GM18951 (cell line): ENCODE results near the gene FAS.
A peak's percentile ranks its signal among the peaks of the same experiment; 100 is the strongest.

Experiments
- POLR2A ChIP-seq: IDR thresholded peaks from 4 replicates; pipeline ENCODE4 v1.6.1; 2011; ENCODE audit warnings: mild to moderate bottlenecking; ENCODE audit not compliant: insufficient read length, insufficient read depth; ENCODE audit errors: extremely low read depth
- in situ Hi-C: fragments of 300-500 bp; cut with MboI; formaldehyde crosslinking; loops from one replicate; pipeline ENCODE4 v1.12.0; 2022; ENCODE audit warnings: low sequenced_read_pairs, mixed read lengths, inconsistent platforms; ENCODE audit not compliant: unreplicated experiment

FAS gene

DNA sequence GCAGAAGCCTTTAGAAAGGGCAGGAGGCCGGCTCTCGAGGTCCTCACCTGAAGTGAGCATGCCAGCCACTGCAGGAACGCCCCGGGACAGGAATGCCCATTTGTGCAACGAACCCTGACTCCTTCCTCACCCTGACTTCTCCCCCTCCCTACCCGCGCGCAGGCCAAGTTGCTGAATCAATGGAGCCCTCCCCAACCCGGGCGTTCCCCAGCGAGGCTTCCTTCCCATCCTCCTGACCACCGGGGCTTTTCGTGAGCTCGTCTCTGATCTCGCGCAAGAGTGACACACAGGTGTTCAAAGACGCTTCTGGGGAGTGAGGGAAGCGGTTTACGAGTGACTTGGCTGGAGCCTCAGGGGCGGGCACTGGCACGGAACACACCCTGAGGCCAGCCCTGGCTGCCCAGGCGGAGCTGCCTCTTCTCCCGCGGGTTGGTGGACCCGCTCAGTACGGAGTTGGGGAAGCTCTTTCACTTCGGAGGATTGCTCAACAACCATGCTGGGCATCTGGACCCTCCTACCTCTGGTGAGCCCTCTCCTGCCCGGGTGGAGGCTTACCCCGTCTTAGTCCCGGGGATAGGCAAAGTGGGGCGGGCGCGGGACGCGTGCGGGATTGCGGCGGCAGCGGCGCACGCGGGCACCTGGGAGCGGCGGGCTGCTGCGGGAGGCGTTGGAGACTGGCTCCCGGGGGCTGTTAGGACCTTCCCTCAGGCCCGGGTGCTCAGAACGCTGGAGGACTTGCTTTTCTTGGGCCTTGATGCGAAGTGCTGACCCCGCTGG lies at the start of gene FAS:
Gene FAS, plus strand, starts transcription at position 415 of the 777 bp plus-strand sequence. Its CDS starts 79 bp downstream, at position 494.
- in situ Hi-C loops = no loop called here
- peak; percentile 83 for TF ChIP-seq POLR2A

DNA sequence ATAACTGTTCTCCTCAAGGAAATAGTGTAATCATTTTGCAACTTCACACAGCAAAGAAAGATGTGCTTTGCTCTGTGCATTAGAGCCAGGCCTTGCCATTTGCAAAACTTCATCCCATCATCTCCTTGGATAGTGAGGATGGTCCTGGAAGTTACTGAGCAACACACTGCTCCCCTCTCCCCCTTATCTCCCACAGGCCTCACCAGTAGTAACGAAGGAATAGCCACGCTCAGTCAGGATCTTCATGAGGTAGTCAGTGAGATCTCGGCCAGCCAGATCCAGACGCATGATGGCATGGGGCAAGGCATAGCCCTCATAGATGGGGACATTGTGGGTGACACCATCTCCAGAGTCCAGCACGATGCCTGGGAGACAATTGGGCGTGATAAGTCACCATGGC lies 49.6 kb upstream of the FAS start:
- in situ Hi-C loops = no loop called here
- no peak for TF ChIP-seq POLR2A

- in situ Hi-C loops = no loop called here
- TF ChIP-seq POLR2A = no peak
These were observed 46.8 kb upstream of the FAS start for GRCh38 chr10:88943778-88944177.

GRCh38 chr10:88944813-88945212 lies 45.8 kb upstream of the FAS start:
- no peak for TF ChIP-seq POLR2A
- in situ Hi-C loops = no loop called here

GRCh38 chr10:88946200-88946599 lies 44.4 kb upstream of the FAS start:
- in situ Hi-C loops = no loop called here
- no peak for TF ChIP-seq POLR2A

DNA sequence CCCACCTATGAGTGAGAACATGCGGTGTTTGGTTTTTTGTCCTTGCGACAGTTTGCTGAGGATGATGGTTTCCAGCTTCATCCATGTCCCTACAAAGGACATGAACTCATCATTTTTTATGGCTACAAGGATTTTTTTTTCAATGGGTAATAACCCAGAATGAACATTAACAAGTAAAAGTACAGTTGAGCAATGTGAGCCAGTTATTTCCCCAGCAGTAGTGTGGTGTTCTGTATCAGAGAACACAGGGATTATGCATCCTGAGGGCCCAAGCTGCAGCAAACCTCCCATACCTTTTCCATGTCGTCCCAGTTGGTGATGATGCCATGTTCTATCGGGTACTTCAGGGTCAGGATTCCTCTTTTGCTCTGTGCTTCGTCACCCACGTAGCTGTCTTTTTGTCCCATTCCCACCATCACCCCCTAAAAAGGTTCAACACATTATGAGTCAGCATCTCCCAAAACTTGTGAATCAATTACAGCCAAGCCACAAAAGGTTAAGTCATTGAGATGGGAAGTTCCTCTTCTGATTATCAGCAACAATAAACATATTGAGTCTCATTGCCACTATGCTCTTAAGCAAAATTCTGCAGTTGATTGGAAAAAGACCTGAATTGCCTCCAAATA lies 43.5 kb upstream of the FAS start:
- TF ChIP-seq POLR2A = no peak
- in situ Hi-C loops = no loop called here

GRCh38 chr10:88949051-88949450 lies 41.5 kb upstream of the FAS start:
- in situ Hi-C loops = no loop called here
- no peak for TF ChIP-seq POLR2A

- TF ChIP-seq POLR2A = no peak
- in situ Hi-C loops = no loop called here
These were observed 40.4 kb upstream of the FAS start for GRCh38 chr10:88949912-88950837.

GRCh38 chr10:88952647-88953111 lies 37.9 kb upstream of the FAS start, which contains the start of gene ACTA2:
TSS of gene ACTA2 (minus strand) at chr10:88952773. CDS start at chr10:88948930, 3,843 bp downstream.
- in situ Hi-C loops = no loop called here
- TF ChIP-seq POLR2A = no peak

DNA sequence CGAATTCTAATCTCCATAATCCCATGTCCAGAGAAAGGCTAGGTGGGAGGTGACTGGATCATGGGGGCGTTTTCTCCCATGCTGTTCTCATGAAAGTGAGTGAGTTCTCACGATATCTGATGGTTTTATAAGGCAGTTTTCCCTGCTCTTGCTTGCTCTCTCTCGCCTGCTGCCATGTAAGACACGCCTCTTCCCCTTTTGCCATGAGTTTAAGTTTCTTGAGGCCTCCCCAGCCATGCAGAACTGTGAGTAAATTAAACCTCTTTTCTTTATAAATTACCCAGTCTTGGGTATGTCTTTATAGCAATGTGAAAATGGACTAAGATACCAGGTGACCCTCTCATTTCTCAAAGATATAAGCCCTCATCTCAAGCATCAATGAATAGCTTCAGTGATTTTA lies 36.9 kb upstream of the FAS start:
- in situ Hi-C loops = no loop called here

DNA sequence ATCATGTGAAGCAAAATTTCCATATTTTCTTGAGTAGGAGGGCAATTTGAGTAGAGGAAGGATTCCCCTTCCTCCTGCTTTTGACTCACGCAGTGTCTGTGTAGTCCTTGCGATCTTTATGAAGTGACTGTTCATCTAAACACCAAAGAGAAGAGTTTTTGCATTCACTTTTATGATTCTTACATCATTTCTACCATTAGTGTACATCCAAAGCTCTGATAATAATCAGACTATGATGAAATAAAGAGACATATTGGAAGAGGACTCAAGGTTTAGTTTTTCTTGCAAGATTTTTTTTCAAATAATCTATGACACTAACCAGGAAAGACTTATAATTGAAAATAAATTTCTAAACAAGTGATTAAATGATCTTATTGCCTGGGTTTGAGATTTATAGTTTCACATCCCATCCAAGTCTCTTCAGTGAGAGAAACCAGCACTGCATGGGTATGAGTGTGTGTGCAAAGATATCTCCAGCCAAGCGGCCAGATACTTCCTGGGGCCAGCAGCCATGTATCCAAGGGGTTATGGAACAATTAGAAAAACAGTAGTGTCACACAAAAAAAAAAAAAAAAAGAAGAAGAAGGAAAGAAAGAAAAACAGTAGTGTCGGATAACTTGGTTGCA lies 36.0 kb upstream of the FAS start:
- TF ChIP-seq POLR2A = no peak
- in situ Hi-C loops = no loop called here

More for the DNA sequence above, 36.9 kb upstream of the FAS start:
- no peak for TF ChIP-seq POLR2A

DNA sequence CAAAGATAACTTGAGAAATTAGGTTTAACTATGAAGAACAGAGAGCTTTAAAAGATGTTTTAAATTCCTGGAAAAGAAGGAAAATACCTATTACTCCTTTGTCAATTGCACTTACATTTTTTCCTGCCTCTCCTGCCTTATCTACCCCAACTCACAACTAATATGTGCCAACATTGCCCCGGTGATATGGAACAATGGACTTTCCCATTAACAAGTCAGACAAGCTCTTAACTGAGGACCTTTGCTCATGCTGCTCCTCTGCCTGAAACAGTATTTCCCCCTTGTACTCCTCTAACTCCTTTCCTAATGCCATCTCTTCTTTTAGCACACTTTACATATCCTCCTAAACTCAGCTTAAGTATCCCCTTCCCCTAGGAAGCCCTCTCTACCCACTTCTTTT lies 33.2 kb upstream of the FAS start:
- in situ Hi-C loops = no loop called here
- TF ChIP-seq POLR2A = no peak

DNA sequence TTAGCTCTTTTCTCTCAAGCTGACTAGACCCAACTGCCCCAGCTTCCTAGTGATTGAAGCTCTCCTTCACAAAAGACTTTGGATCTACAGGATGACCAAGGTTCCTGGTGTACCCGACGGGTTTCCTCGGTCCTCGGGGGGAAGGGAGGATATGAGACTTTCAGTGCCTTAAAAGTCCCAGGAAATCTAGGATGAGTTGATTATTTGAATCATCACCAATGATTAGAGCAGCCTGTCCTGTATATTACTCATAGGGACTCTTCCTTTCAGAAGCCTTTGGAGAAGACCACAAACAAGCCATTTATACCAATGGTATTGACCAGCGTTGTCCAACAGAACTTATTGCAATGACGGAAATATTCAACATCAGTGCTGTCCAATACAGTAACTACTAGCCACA lies 31.9 kb upstream of the FAS start:
- in situ Hi-C loops = no loop called here
- TF ChIP-seq POLR2A = no peak
